T-helper 9 cell (primary cell): ENCODE measurements around the gene UMODL1.

Experiments used
- DNase-seq: peaks from one replicate; pipeline ENCODE4 v3.0.0-alpha.2; 2020

The UMODL1 gene

GRCh38 chr21:42081931-42082381, 10.8 kb downstream of the UMODL1 start:
- no peak for DNase-seq

DNA sequence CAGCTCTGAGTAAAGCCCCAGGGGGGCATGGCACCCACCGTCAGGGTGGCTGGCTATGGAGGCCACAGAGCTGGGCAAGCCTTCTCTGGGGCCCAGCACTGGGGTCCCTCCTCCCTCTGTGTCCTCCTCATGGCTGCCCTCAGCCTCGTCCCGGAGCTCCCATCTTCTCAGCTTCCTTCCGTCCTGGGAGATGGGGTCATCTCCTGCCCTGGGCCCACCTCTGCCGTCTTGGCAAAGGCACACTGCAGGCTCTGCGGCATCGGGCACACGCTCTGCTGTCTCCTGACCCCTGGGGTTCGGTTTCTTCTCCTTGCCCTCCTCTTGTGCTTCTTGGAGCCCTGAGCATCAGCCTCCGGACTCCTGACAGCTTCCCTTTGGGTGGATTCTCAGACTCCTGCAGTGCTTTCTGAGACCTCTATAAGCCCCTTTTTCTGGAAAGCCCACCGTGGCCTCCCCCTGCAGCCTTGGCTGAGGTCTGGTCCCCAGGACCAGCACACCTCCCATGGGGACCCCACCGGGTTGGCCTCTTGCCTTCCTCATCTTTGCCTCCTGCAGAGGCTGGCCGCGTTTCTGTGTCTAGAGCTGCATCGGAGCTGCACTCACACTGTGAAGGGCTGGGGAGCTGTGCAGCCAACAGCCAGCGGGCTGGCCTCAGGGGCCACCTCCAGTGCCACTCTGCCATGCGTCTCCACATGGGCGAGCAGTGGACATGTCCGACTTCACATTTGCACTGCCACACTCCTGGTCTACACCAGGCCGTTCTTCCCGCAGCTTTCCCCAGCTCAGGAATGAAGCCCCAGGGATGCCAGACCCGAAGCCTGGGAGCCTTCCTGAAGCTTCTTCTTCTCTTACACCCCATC, 11.6 kb downstream of the UMODL1 start:
- no peak for DNase-seq

DNA sequence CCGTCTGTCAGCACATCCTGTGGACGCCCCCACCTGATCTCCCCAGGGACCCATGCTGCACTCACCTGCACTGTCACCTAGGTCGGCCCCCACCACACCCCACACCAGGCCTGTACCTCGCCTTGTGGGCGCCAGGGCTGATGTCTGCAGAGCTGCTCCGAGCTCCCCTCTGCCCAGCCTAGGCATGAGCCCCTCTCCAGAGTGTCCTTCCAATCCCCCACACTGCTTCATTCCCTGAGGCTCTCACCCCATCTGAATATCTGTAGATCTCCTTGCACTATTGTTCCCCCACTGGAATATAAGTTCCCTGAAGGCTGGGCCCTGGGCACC, 12.2 kb downstream of the UMODL1 start:
- DNase-seq = no peak

DNA sequence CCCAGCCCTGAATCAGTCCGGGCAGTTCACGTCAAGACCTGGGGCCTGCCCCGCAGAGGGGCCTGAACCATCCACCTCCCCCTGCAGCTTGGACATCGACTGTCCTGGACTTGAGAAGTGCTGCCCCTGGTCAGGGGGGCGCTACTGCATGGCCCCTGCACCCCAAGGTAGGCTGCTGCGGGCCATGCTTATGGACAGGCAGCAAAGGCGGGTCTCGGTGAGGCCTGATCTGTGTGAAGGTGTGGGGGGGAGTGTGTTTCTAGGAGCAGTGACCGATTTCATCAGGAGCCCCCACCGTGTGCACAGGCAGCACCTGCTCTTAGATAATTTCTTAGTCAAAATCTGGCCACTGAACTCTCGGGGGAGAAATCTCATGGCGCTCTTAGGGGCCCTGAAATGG, 13.0 kb downstream of the UMODL1 start:
- no peak for DNase-seq

DNA sequence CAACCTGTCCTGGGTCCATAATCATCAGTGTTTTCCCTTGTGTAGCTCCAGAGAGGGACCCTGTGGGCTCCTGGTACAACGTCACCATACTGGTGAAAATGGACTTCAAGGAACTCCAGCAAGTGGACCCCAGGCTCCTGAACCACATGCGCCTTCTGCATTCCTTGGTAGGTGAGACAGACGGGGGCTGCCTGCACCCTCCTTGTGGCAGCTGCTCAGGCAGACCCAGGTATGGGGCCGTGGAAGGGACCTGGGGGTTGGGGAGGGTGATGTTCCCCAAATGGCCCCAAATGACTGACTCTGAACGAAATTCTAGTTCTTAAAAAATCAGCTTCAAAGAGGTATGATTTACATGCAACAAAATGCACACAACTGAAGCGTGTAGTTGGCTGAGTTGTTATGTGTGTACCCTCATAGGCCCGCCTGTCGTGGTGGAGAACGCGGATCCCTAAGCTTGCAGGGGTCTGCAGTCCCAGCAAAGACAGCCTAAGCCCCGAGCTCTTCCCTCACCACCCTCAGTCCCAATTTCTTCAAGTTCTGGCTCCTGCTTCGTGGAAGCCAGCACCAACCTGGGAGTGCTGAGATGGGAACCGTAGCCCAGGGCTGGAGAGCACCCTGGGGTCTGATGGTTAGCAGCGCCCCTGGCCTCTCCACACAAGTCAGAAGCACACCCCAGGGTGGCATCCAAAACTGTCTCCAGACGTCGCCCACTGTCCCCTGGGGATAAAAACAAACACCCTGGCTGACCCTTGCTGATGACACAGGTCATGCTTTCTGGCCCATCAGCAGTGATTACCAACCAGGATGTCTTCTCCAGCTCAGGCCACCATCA, 14.3 kb downstream of the UMODL1 start:
- no peak for DNase-seq

- DNase-seq = no peak
Observed at GRCh38 chr21:42086969-42087368, 15.9 kb downstream of the UMODL1 start.

DNA sequence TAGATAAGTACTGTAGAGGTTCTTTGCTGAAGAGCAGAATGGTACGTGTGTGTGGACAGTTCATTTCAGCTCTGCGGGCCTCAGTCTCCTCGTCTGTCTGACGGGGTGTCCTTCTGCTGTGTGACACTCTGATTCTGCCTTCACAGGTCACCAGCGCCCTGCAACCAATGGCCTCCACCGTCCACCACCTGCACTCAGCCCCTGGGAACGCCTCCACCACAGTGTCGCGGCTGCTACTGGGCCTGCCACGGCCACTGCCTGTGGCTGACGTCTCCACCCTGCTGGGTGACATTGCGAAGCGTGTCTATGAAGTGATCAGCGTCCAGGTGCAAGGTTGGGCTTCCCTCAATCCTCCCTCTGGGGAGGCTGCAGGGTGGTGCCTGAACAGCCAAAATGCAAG, 17.0 kb downstream of the UMODL1 start:
- DNase-seq = no peak

- DNase-seq = no peak
Observed at GRCh38 chr21:42088658-42089057, 17.5 kb downstream of the UMODL1 start.

DNA sequence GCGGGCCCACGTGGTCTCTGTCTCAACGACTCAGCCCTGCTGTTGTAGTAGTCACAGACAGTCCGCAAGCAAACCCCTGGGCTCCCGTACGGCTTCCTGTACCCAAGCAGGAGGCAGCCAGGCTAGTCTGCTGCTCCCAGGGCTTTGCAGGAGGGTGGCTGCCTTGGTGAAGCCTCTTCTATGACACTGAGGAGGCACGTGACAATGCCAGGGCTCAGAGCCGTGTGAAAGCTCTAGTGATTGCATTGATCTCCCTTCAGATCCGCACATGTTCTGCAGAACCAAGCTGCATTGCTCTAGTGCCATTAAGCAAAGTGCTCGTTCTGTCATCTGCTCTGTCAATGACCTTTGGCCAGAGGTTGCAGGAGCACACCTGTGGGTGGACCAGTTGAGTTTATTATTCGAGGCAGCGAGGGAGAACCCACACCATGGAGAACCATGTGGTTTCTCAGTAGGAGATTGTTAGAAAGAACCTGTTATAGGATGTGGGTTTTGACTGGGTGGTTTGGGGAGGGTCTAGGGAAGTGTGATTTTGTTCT, 18.0 kb downstream of the UMODL1 start:
- DNase-seq = no peak

- DNase-seq = no peak
Observed at GRCh38 chr21:42089665-42090310, 18.7 kb downstream of the UMODL1 start.

DNA sequence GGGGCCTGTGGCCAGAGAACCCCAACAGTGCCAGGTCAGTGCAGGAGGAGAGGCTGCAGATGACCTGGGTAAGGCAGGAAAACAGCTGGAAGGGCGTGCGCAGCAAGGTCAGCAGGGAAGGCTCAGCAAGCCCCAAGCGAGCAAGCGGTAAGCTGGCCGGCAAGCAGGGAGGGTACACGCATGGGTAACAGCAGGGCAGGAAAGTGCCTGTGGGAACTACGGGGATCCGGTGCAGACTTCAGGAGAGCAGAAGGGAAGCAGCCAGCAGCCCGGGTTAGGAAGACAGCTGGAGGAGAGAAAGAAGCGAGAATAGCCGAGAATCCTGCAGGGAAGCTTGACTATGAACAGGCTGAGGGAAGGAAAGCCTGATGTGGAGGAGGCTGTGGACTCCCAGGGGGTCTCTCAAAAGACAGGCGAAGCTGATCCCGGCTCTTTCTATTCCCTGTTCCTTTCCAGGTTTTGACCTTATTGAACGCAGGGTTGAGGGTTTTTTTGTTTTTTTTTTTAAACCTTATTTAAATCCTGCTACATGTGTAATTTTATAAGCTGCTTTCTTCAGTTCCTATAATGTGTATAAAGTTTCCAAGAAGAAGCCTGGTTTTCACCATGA, 20.9 kb downstream of the UMODL1 start:
- no peak for DNase-seq

- DNase-seq = no peak
Observed at GRCh38 chr21:42092771-42093170, 21.7 kb downstream of the UMODL1 start.

GRCh38 chr21:42093186-42093585, 22.1 kb downstream of the UMODL1 start:
- DNase-seq = no peak

- DNase-seq = no peak
Observed at GRCh38 chr21:42093991-42094421, 22.9 kb downstream of the UMODL1 start.

DNA sequence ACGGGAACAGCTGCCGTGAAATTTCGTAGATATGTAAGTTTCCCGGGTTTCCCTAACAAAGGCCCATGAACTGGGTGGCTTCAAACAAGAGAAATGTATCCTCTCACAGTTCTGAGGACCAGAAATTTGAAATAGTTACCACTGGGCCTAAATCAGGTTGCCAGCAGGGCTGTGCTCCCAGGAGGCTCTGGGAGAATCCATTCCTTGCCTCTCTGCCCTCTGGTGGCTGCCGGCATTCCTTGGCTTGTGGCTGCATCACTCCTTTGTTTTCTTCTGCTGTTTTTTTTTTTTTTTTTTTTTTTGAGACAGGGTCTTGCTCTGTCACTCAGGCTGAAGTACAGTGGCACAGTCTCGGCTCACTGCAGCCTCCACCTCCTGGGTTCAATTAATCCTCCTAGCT, 23.7 kb downstream of the UMODL1 start:
- DNase-seq = no peak

DNA sequence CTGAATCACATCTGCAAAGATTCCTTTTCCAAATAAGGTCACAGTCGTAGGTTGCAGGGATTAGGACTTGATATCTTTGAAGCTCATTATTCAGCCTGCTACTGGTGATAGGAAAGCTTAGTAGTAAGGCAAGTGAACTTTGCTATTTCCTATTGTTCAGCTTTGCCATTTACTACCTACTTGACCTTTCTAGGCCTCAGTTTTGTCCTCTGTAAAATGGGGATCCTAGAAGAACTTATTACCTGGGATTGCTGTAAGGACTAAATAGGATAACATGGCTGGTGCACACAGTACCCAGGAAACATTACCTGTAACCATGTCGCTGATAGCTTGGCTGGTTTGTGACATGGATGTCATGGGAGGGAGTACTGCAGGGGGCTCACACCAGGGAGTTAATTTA, 24.5 kb downstream of the UMODL1 start:
- DNase-seq = no peak

- DNase-seq = no peak
Observed at GRCh38 chr21:42096566-42096965, 25.4 kb downstream of the UMODL1 start.

- no peak for DNase-seq
Observed at GRCh38 chr21:42097274-42097673, 26.2 kb downstream of the UMODL1 start.

DNA sequence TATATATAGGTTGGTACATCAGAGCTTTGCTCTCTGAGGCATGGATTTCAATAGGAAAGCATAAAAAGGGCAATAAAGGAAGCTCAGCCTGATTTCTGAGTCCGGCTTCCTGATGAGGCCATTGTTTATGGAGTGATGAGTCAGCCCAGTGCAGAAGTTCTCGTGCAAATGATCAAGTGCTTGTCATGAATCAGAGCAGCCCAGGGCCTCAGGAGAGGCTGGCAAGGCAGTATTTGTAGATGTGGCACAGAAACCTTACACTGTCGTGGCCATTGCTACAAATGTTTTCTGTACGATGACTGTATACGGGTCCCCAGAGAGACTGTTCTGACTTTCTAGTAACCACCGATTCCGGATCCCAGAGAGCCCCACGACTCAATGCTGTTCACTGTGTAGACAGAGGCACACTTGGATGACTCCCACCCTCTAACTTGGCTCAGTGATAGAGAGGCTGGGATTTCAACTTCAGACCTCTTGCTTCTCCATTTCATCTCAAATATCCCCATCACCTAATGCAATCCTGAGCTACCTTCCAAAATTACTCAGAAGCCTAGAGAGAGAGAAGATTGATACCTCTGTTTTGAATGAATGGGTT, 26.8 kb downstream of the UMODL1 start:
- no peak for DNase-seq

DNA sequence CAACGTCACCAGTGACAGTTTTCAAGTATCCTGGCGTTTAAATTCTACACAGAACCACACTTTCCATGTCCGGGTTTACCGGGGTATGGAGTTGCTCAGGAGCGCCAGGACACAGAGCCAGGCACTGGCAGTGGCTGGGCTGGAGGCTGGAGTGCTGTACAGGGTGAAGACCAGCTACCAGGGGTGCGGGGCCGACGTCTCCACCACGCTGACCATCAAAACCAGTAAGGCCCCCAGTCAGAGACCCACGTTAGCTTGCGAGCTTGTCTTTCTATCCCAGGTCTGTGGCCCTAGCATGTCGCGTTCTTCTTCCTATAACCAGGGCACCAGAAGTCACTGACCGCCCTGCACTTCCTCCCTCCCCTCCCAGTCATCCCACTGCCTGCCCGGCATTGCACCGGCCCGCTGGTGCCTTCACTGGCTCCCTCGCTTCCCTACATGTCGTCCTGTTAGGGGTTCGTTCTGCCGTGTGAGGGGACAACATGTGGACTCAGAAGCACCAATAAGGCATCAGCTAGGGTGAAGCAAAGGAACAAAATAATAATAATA, 27.9 kb downstream of the UMODL1 start:
- DNase-seq = no peak

DNA sequence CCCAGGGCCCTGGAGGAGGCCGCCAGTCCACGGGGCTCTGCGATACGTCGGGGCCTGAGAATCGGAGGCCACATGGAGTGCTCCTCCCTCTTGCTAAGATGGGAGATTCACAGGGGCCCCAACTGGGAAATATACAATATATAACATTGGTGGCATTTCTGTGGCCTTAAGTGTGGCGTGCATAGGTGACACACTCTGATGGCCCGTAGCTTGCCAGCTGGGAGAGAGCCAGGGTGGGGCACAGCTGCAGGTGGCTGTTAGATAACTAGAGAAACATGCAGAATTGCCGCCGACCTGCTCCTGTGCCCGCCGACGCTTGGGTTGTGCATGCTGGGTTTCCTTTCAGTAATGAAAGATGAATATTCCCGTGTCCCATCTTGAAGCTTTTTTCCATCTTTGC, 30.1 kb downstream of the UMODL1 start:
- DNase-seq = no peak

DNA sequence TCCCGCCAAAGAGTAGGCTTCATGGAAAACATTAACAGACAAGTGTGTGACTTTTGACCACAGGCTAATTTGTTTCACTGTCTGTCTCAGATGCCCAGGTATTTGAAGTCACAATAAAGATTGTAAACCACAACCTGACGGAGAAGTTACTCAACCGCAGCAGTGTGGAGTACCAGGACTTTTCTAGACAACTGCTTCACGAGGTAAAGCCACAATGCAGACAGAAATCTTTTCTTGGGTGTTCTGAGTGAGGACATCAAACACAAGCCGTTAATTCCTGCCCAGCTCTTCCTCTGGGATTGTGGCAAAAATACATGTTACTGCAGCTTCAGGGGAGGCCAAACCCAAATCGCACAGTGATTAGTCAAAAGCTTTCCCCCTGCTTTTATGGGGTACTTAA, 31.0 kb downstream of the UMODL1 start:
- no peak for DNase-seq
